ENCODE results near the gene DNA2. TPM values are rescaled to one million over a fixed set of nuclear protein-coding genes. Genes with fewer than 3 reads are reported as not detected.

Gene DNA2
- total and polyA plus RNA-seq, 2 of the 13 experiments (the other 11 are each of a cell fraction or from before 2014, with no cell fraction given), result 4.8 to 27.3 TPM

DNA sequence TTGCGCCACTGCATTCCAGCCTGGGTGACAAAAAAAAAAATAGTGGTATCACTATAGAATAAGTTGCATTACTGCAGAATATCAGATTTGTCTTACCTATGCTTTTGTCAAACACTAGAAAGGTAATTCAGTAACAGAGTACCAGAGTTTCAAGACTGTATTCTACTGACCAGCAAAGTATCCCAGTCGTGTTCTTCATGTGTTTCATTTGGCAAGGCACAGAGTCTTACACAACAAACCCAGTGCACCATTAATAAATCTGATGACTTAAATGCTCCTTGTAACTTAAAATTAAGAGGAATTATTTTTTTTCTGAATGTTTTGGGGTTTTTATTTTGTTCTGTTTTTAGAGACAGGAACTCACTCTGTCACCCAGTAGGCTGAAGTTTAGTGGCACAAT is 104.7 kb downstream of the DNA2 start:
- ChIA-PET CTCF (ENCODE audit: low intra/inter-chr PET ratio, low total read pairs) (no interaction called here), POLR2A (no interaction called here)
- H3K27me3 ChIP-seq (ENCODE audit: control insufficient read depth in 1 of 2, insufficient read depth in 2 of 2, low read length in 2 of 2), result no peaks in the 10 kb centered on the region
- H3K79me2 ChIP-seq (ENCODE audit: insufficient read depth, low read length), result no peaks in the 10 kb centered on the region
- BruUV-seq (replicated peaks), result no TSS peak
- no peak overlapping the region for H3K9ac ChIP-seq (ENCODE audit: insufficient read depth, low read depth, low read length)
- no peaks in the 10 kb centered on the region for H4K20me1 ChIP-seq (ENCODE audit: insufficient read depth, low read length)
- peaks cover 4% of the 10 kb centered on the region; the same call in 1 of the 2 replicates for H3K4me1 ChIP-seq (ENCODE audit: insufficient read depth, low read length)
- no peak overlapping the region for H3K4me3 ChIP-seq (replicated peaks in 1 of 3; ENCODE audit: insufficient read depth in 1 of 3, low read depth in 2 of 3, low read length in 3 of 3)
- no peak overlapping the region for H2AFZ ChIP-seq (ENCODE audit: low read length)
- 89% methylated on average over 2 of the region's 2 CpGs for WGBS (ENCODE audit: low lambda C conversion rate)
- ATAC-seq (no peak), FAIRE-seq (no peak), DNase-seq (ENCODE audit: low spot score) (no peak)
- no peak for TF ChIP-seq ZNF30 (CRISPR knock-in tag; IDR thresholded peaks at IDR 0.05)
- no peak for TF ChIP-seq PRDM15 (CRISPR knock-in tag; IDR thresholded peaks at IDR 0.05)
- no peak for TF ChIP-seq ZNF607 (CRISPR knock-in tag; IDR thresholded peaks at IDR 0.05; ENCODE audit: borderline replicate concordance)
- TF ChIP-seq ZNF749 (CRISPR knock-in tag; IDR thresholded peaks at IDR 0.05; ENCODE audit: borderline replicate concordance), result no peak
- TF ChIP-seq, protein P1, sequence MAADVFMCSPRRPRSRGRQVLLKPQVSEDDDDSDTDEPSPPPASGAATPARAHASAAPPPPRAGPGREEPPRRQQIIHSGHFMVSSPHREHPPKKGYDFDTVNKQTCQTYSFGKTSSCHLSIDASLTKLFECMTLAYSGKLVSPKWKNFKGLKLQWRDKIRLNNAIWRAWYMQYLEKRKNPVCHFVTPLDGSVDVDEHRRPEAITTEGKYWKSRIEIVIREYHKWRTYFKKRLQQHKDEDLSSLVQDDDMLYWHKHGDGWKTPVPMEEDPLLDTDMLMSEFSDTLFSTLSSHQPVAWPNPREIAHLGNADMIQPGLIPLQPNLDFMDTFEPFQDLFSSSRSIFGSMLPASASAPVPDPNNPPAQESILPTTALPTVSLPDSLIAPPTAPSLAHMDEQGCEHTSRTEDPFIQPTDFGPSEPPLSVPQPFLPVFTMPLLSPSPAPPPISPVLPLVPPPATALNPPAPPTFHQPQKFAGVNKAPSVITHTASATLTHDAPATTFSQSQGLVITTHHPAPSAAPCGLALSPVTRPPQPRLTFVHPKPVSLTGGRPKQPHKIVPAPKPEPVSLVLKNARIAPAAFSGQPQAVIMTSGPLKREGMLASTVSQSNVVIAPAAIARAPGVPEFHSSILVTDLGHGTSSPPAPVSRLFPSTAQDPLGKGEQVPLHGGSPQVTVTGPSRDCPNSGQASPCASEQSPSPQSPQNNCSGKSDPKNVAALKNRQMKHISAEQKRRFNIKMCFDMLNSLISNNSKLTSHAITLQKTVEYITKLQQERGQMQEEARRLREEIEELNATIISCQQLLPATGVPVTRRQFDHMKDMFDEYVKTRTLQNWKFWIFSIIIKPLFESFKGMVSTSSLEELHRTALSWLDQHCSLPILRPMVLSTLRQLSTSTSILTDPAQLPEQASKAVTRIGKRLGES (CRISPR knock-in tag; IDR thresholded peaks at IDR 0.05; ENCODE audit: borderline replicate concordance), result no peak
- no peaks in the 10 kb centered on the region for H3K9me3 ChIP-seq (ENCODE audit: low read length)
- no peak overlapping the region for H3K27ac ChIP-seq (ENCODE audit: extremely low read length, insufficient read depth, low read length)
- intact Hi-C loops (cut with micrococcal nuclease; ENCODE audit: unreplicated experiment), result no loop called here
- H3K36me3 ChIP-seq (replicated peaks in 1 of 2; ENCODE audit: control insufficient read depth in 1 of 2, insufficient read depth in 2 of 2, low read length in 2 of 2), result peaks cover 4 to 22% of the 10 kb centered on the region in 2 experiments; a peak in 4 of 5 replicates
- in situ Hi-C loops (cut with HindIII; ENCODE audit: extremely low pct_ligation_motif_present, low pct_unique_long_range_greater_than_20kb), result no loop called here
- no peak overlapping the region for H3K4me2 ChIP-seq (ENCODE audit: low read depth, low read length)

Data from HepG2 (cell line).